Hepatocyte (in vitro differentiated cells): ENCODE measurements around the gene MEF2C. TPM values are rescaled to one million over a fixed set of nuclear protein-coding genes. Genes with fewer than 3 reads are reported as not detected.

Experiments
- DNase-seq: peaks from one replicate; pipeline ENCODE4 v3.0.0-alpha.2; 2016; ENCODE audit warnings: low spot score
- H2AFZ ChIP-seq: fragments of 200-600 bp; sonication (generic); 2 replicates; pipeline ENCODE4 v1.6.0; 2016; ENCODE audit warnings: antibody characterized with exemption, mild to moderate bottlenecking
- H3K27ac ChIP-seq: fragments of 200-600 bp; sonication (generic); 2 replicates; pipeline ENCODE4 v1.5.1; 2016; ENCODE audit warnings: mild to moderate bottlenecking
- H3K27me3 ChIP-seq: fragments of 200-600 bp; sonication (generic); 2 replicates; pipeline ENCODE4 v1.6.1; 2016
- H3K36me3 ChIP-seq: fragments of 200-600 bp; sonication (generic); replicated peaks from 2 replicates; pipeline ENCODE4 v1.5.1; 2016; ENCODE audit warnings: low read depth; ENCODE audit not compliant: insufficient read depth
- H3K4me1 ChIP-seq: fragments of 200-600 bp; sonication (generic); 2 replicates; pipeline ENCODE4 v1.5.1; 2016; ENCODE audit warnings: mild to moderate bottlenecking, moderate library complexity; ENCODE audit not compliant: insufficient read depth
- H3K4me2 ChIP-seq: fragments of 200-600 bp; sonication (generic); 2 replicates; pipeline ENCODE4 v1.6.0; 2016
- H3K4me3 ChIP-seq: fragments of 200-600 bp; sonication (generic); 2 replicates; pipeline ENCODE4 v1.5.1; 2016; ENCODE audit warnings: mild to moderate bottlenecking
- H3K79me2 ChIP-seq: fragments of 200-600 bp; sonication (generic); 2 replicates; pipeline ENCODE4 v1.6.0; 2017; ENCODE audit warnings: mild to moderate bottlenecking
- H3K9me2 ChIP-seq: fragments of 200-600 bp; sonication (generic); replicated peaks from 2 replicates; pipeline ENCODE4 v1.6.0; 2017; ENCODE audit warnings: mild to moderate bottlenecking; ENCODE audit not compliant: insufficient read depth
- H3K9me3 ChIP-seq: fragments of 200-600 bp; sonication (generic); 2 replicates; pipeline ENCODE4 v1.5.1; 2016; ENCODE audit warnings: low read depth, mild to moderate bottlenecking
- H4K20me1 ChIP-seq: fragments of 200-600 bp; sonication (generic); 2 replicates; pipeline ENCODE4 v1.6.0; 2016; ENCODE audit warnings: mild to moderate bottlenecking; ENCODE audit not compliant: insufficient read depth, poor library complexity, severe bottlenecking
- CTCF ChIP-seq: fragments of 200-600 bp; sonication (generic); IDR thresholded peaks from 2 replicates; pipeline ENCODE4 v1.5.1; 2016; ENCODE audit warnings: antibody characterized with exemption, mild to moderate bottlenecking; ENCODE audit not compliant: poor library complexity
- EZH2 ChIP-seq: fragments of 200-600 bp; sonication (generic); IDR thresholded peaks from 2 replicates; pipeline ENCODE4 v1.6.1; 2016; ENCODE audit warnings: antibody characterized with exemption, mild to moderate bottlenecking, borderline replicate concordance
- EZH2phosphoT487 ChIP-seq: fragments of 200-600 bp; sonication (generic); IDR thresholded peaks from one replicate; pipeline ENCODE4 v1.6.1; 2018; ENCODE audit warnings: antibody characterized with exemption, mild to moderate bottlenecking, low read depth, moderate library complexity; ENCODE audit not compliant: unreplicated experiment, severe bottlenecking
- WGBS: methylation state at CpG from one replicate; pipeline ENCODE4 v1.1.6; 2016; ENCODE audit warnings: low lambda C conversion rate; ENCODE audit errors: missing lambda C conversion rate; 5-methylcytosine and 5-hydroxymethylcytosine counted together
- polyA plus RNA-seq: library from polyadenylated mRNA; unstranded; fragments of >200 nt; fragmentation: Nextera tagmentation; extraction: Ambion mirVana; gene quantifications from 2 replicates; pipeline ENCODE4 v1.2.1, GENCODE V29; 2016
- total RNA-seq: library from RNA; depleted of rRNA; stranded (reverse); fragments of >200 nt; gene quantifications from 2 replicates; pipeline ENCODE4 v1.2.3, GENCODE V29; 2014

The MEF2C gene
- total and polyA plus RNA-seq, 2 experiments from 2014 or later: 5.9 to 14.6 TPM

GRCh38 chr5:88892669-88893068, 9.7 kb upstream of the MEF2C start:
- peaks cover 15% of the 10 kb centered on the region for H3K27me3 ChIP-seq
- H3K9me3 ChIP-seq: no peaks in the 10 kb centered on the region
- no peak overlapping the region for H3K4me2 ChIP-seq
- no peak overlapping the region for H3K27ac ChIP-seq
- DNase-seq: no peak
- H4K20me1 ChIP-seq: no peaks in the 10 kb centered on the region
- no peaks in the 10 kb centered on the region for H3K9me2 ChIP-seq
- no peaks in the 10 kb centered on the region for H3K79me2 ChIP-seq
- no peak overlapping the region for H3K4me3 ChIP-seq
- no peak overlapping the region for H2AFZ ChIP-seq
- no peaks in the 10 kb centered on the region for H3K36me3 ChIP-seq
- no peaks in the 10 kb centered on the region for H3K4me1 ChIP-seq
- whole genome bisulfite sequencing: 72% methylated on average over 3 of the region's 3 CpGs
- TF ChIP-seq EZH2: no peak
- no peak for TF ChIP-seq CTCF
- TF ChIP-seq EZH2phosphoT487: no peak

DNA sequence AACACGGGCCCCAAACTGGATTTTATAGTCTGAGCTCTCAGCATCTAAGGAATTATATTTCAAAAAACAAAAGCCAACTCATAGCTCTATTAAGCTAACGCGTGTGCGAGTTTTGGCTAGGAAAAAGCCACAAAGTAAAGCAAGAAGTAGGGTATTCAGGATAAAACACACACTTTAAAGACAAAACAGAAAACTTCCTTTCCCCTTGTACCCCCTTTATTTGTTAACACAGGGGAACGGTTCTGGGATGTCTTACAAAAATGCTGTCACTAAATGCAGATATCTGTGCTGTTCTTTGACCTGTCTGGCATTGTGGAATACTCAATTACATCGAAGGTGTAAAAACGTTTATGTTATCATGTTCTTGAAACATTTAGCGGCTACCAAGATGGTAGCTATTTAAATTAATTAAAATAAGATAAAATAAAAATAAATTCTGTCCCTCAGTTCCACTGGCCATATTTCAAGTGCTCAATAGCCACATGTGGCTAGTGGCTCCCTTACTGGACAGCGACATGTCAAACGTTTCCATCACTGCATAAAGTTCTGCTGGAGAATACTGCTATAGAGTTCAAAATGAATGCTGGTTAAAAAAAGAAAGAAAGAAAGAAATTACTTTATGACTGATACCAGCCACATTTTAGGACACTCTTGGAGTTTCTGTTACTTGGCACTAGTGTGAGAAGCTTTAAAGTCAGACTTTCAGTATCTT, 7.2 kb upstream of the MEF2C start:
- Histone ChIP-seq H3K27me3 (peaks cover 17% of the 10 kb centered on the region), H3K79me2 (no peaks in the 10 kb centered on the region), H3K9me2 (no peaks in the 10 kb centered on the region), H3K4me3 (peak overlapping the region; percentile 41), H3K4me1 (no peaks in the 10 kb centered on the region), H3K27ac (no peak overlapping the region), H4K20me1 (no peaks in the 10 kb centered on the region), H2AFZ (peak overlapping the region; percentile 70), H3K36me3 (no peaks in the 10 kb centered on the region), H3K4me2 (peak overlapping the region; percentile 93), H3K9me3 (no peaks in the 10 kb centered on the region)
- TF ChIP-seq EZH2 (no peak), EZH2phosphoT487 (no peak), CTCF (no peak)
- DNase-seq: no peak
- 57% methylated on average over 10 of the region's 10 CpGs for WGBS

- Histone ChIP-seq H2AFZ (peak overlapping the region; percentile 70), H3K9me3 (no peaks in the 10 kb centered on the region), H3K79me2 (no peaks in the 10 kb centered on the region), H3K36me3 (no peaks in the 10 kb centered on the region), H3K27me3 (peaks cover 17% of the 10 kb centered on the region), H3K4me1 (no peaks in the 10 kb centered on the region), H4K20me1 (no peaks in the 10 kb centered on the region), H3K4me3 (peak overlapping the region; percentile 41), H3K9me2 (no peaks in the 10 kb centered on the region), H3K27ac (no peak overlapping the region), H3K4me2 (peak overlapping the region; percentile 93)
- TF ChIP-seq CTCF: no peak
- TF ChIP-seq EZH2: no peak
- no peak for TF ChIP-seq EZH2phosphoT487
- WGBS: 1% methylated on average over 38 of the region's 48 CpGs
- DNase-seq: peak; percentile 49
These were observed 6.4 kb upstream of the MEF2C start for GRCh38 chr5:88889189-88890069.
